Neural crest cell (in vitro differentiated cells): ENCODE measurements around the gene BBLN. TPM values are rescaled to one million over a fixed set of nuclear protein-coding genes. Genes with fewer than 3 reads are reported as not detected.
A peak's percentile ranks its signal among the peaks of the same experiment; 100 is the strongest.

Source experiments
- DNase-seq: peaks from one replicate; pipeline ENCODE4 v3.0.0; 2021; ENCODE audit warnings: low read depth, mixed read lengths, low spot score
- H3K27ac Mint-ChIP-seq: one replicate; pipeline ENCODE4 v1.8.0; 2021; ENCODE audit warnings: mild to moderate bottlenecking, mixed read lengths; ENCODE audit not compliant: unreplicated experiment
- H3K27me3 Mint-ChIP-seq: 2 replicates; pipeline ENCODE4 v1.8.0; 2021; ENCODE audit warnings: low read depth, mild to moderate bottlenecking, mixed read lengths
- H3K36me3 Mint-ChIP-seq: 2 replicates; pipeline ENCODE4 v1.8.0; 2021; ENCODE audit warnings: low read depth, mild to moderate bottlenecking, mixed read lengths
- H3K4me1 Mint-ChIP-seq: 2 replicates; pipeline ENCODE4 v1.8.0; 2021; ENCODE audit warnings: mixed read lengths
- H3K4me3 Mint-ChIP-seq: one replicate; pipeline ENCODE4 v1.8.0; 2021; ENCODE audit warnings: mild to moderate bottlenecking, mixed read lengths
- H3K9me3 Mint-ChIP-seq: 2 replicates; pipeline ENCODE4 v1.8.0; 2021; ENCODE audit warnings: mixed read lengths
- CTCF ChIP-seq: fragments of 200-600 bp; sonication (generic); conservative IDR thresholded peaks from 2 replicates; pipeline ENCODE4 v1.5.0; 2021; ENCODE audit warnings: antibody characterized with exemption, mild to moderate bottlenecking
- total RNA-seq: library from RNA; stranded (reverse); gene quantifications from 2 replicates; pipeline ENCODE4 v1.2.1, GENCODE V29; 2021

The BBLN gene
- total RNA-seq, 1 donor from 2014 or later: 82.5 TPM

- Mint-ChIP-seq H3K4me3 (no peak overlapping the region), H3K27me3 (peaks cover 2% of the 10 kb centered on the region), H3K27ac (no peak overlapping the region), H3K36me3 (peaks cover 5% of the 10 kb centered on the region), H3K9me3 (no peaks in the 10 kb centered on the region), H3K4me1 (peaks cover 6% of the 10 kb centered on the region)
- DNase-seq: no peak
- TF ChIP-seq CTCF: no peak
These were observed 43.7 kb upstream of the BBLN start for GRCh38 chr9:128116104-128117083.

GRCh38 chr9:128117613-128118471, 42.2 kb upstream of the BBLN start:
- no peaks in the 10 kb centered on the region for H3K9me3 Mint-ChIP-seq
- H3K27me3 Mint-ChIP-seq: peaks cover 2% of the 10 kb centered on the region

GRCh38 chr9:128118472-128118857, 41.6 kb upstream of the BBLN start:
- Mint-ChIP-seq H3K9me3 (no peaks in the 10 kb centered on the region), H3K36me3 (peaks cover 2% of the 10 kb centered on the region), H3K27ac (no peak overlapping the region), H3K27me3 (peaks cover 2% of the 10 kb centered on the region), H3K4me3 (no peak overlapping the region), H3K4me1 (peaks cover 6% of the 10 kb centered on the region)
- DNase-seq: no peak
- no peak for TF ChIP-seq CTCF

More at GRCh38 chr9:128117613-128118471, 42.2 kb upstream of the BBLN start:
- peak; percentile 100 for TF ChIP-seq CTCF
- Mint-ChIP-seq H3K27ac (no peak overlapping the region), H3K4me1 (peaks cover 6% of the 10 kb centered on the region), H3K4me3 (peak overlapping the region; percentile 83), H3K36me3 (peaks cover 5% of the 10 kb centered on the region)
- DNase-seq: peak; percentile 100

GRCh38 chr9:128118971-128119665, 40.9 kb upstream of the BBLN start:
- TF ChIP-seq CTCF: no peak

More at GRCh38 chr9:128118971-128119665, 40.9 kb upstream of the BBLN start:
- H3K36me3 Mint-ChIP-seq: no peaks in the 10 kb centered on the region
- DNase-seq: no peak
- no peaks in the 10 kb centered on the region for H3K9me3 Mint-ChIP-seq
- H3K4me3 Mint-ChIP-seq: no peak overlapping the region
- peaks cover 2% of the 10 kb centered on the region for H3K27me3 Mint-ChIP-seq
- H3K27ac Mint-ChIP-seq: no peak overlapping the region
- peaks cover 6% of the 10 kb centered on the region for H3K4me1 Mint-ChIP-seq
